Mesenchymal stem cell (in vitro differentiated cells and primary cell): ENCODE measurements around the gene TBCK.

Experiments used
- DNase-seq: peaks from one replicate; pipeline ENCODE4 v3.0.0-alpha.2; 2013
- H2AFZ ChIP-seq: one replicate; pipeline ENCODE4 v1.6.1; 2013; ENCODE audit warnings: low read depth, mild to moderate bottlenecking, control low read depth, inconsistent platforms, low read length, moderate library complexity
- H2AK5ac ChIP-seq: 2 replicates; pipeline ENCODE4 v1.6.1; 2013; ENCODE audit warnings: low read length, moderate library complexity, mild to moderate bottlenecking, inconsistent platforms; ENCODE audit not compliant: severe bottlenecking
- H2BK120ac ChIP-seq: one replicate; pipeline ENCODE4 v1.6.1; 2013; ENCODE audit warnings: low read depth, mild to moderate bottlenecking, inconsistent platforms, low read length, moderate library complexity
- H2BK12ac ChIP-seq, 2 experiments: one replicate each; pipeline ENCODE4 v1.6.1; 2013; ENCODE audit warnings: inconsistent platforms in 2 of 2, low read length in 2 of 2, mild to moderate bottlenecking in 2 of 2, moderate library complexity in 2 of 2, control low read depth in 1 of 2
- H2BK15ac ChIP-seq: one replicate; pipeline ENCODE4 v1.6.1; 2013; ENCODE audit warnings: mild to moderate bottlenecking, low read depth, inconsistent platforms; ENCODE audit not compliant: poor library complexity, severe bottlenecking
- H2BK5ac ChIP-seq: 2 replicates; pipeline ENCODE4 v1.6.1; 2013; ENCODE audit warnings: low read depth, mild to moderate bottlenecking, low read length, control low read depth, inconsistent platforms; ENCODE audit not compliant: poor library complexity, severe bottlenecking
- H3K14ac ChIP-seq, 2 experiments: one replicate each; pipeline ENCODE4 v1.6.1; 2013; ENCODE audit warnings: inconsistent platforms in 2 of 2, low read length in 2 of 2, control low read depth in 1 of 2, mild to moderate bottlenecking in 1 of 2, moderate library complexity in 1 of 2
- H3K18ac ChIP-seq, 2 experiments: one replicate each; pipeline ENCODE4 v1.6.1; 2013; ENCODE audit warnings: inconsistent platforms in 2 of 2, low read length in 2 of 2, control low read depth in 1 of 2, low read depth in 1 of 2, mild to moderate bottlenecking in 1 of 2
- H3K23ac ChIP-seq, 2 experiments: one replicate each; pipeline ENCODE4 v1.6.1; 2013; ENCODE audit warnings: inconsistent platforms in 2 of 2, low read length in 2 of 2, mild to moderate bottlenecking in 2 of 2, moderate library complexity in 2 of 2, control low read depth in 1 of 2
- H3K27ac ChIP-seq: 2 replicates; pipeline ENCODE4 v1.5.1; 2013; ENCODE audit warnings: mild to moderate bottlenecking, moderate library complexity, low read length, control low read depth, inconsistent platforms; ENCODE audit not compliant: poor library complexity, severe bottlenecking
- H3K27me3 ChIP-seq, 2 experiments: 2 replicates each; pipeline versions ENCODE4 v1.6.1 to v1.7.0; 2013; ENCODE audit warnings: low read length in 2 of 2, mild to moderate bottlenecking in 2 of 2, moderate library complexity in 2 of 2, control low read depth in 1 of 2, inconsistent platforms in 1 of 2; ENCODE audit not compliant: control insufficient read depth in 1 of 2, insufficient read depth in 1 of 2
- H3K36me3 ChIP-seq, 2 experiments: 2 replicates each; pipeline versions ENCODE4 v1.6.1 to v1.7.0; 2013; ENCODE audit warnings: low read length in 2 of 2, control low read depth in 1 of 2, inconsistent platforms in 1 of 2, low read depth in 1 of 2, mild to moderate bottlenecking in 1 of 2; ENCODE audit not compliant: insufficient read depth in 2 of 2, control insufficient read depth in 1 of 2
- H3K4ac ChIP-seq, 2 experiments: one replicate each; pipeline ENCODE4 v1.6.1; 2013; ENCODE audit warnings: inconsistent platforms in 2 of 2, low read length in 2 of 2, mild to moderate bottlenecking in 2 of 2, moderate library complexity in 2 of 2, control low read depth in 1 of 2, low read depth in 1 of 2
- H3K4me1 ChIP-seq: 2 replicates; pipeline ENCODE4 v1.6.1; 2013; ENCODE audit warnings: low read depth, low read length, control low read depth; ENCODE audit not compliant: control insufficient read depth, insufficient read depth
- H3K4me2 ChIP-seq: 2 replicates; pipeline ENCODE4 v1.6.1; 2013; ENCODE audit warnings: low read length, mild to moderate bottlenecking, inconsistent platforms; ENCODE audit not compliant: poor library complexity, severe bottlenecking
- H3K4me3 ChIP-seq, 2 experiments: 2 replicates each; pipeline versions ENCODE4 v1.5.1 to v1.7.0; 2013; ENCODE audit warnings: low read length in 2 of 2, mild to moderate bottlenecking in 2 of 2, control low read depth in 1 of 2, low read depth in 1 of 2; ENCODE audit not compliant: insufficient read depth in 1 of 2
- H3K79me1 ChIP-seq: replicated peaks from 2 replicates; pipeline ENCODE4 v1.6.1; 2013; ENCODE audit warnings: mild to moderate bottlenecking, control low read depth, low read length, inconsistent platforms; ENCODE audit not compliant: poor library complexity, severe bottlenecking
- H3K9ac ChIP-seq: 2 replicates; pipeline ENCODE4 v1.7.0; 2013; ENCODE audit warnings: mild to moderate bottlenecking, low read length, moderate library complexity
- H3K9me3 ChIP-seq: 2 replicates; pipeline ENCODE4 v1.7.0; 2013; ENCODE audit warnings: mild to moderate bottlenecking, low read length; ENCODE audit not compliant: control insufficient read depth
- H4K8ac ChIP-seq: one replicate; pipeline ENCODE4 v1.6.1; 2013; ENCODE audit warnings: inconsistent platforms, mild to moderate bottlenecking, low read length, moderate library complexity
- H4K91ac ChIP-seq: one replicate; pipeline ENCODE4 v1.6.1; 2013; ENCODE audit warnings: mild to moderate bottlenecking, low read length, inconsistent platforms
- WGBS: methylation state at CpG from one replicate; pipeline ENCODE4 v1.1.7; 2013; ENCODE audit warnings: mixed read lengths; 5-methylcytosine and 5-hydroxymethylcytosine counted together

The TBCK gene

GRCh38 chr4:106339431-106339830 lies 23.4 kb upstream of the TBCK start:
- no peak overlapping the region for H2BK120ac ChIP-seq
- peaks cover 13% of the 10 kb centered on the region for H3K9me3 ChIP-seq
- H3K27me3 ChIP-seq = no peaks in the 10 kb centered on the region
- peaks cover 3% of the 10 kb centered on the region for H3K4me1 ChIP-seq
- H3K4me2 ChIP-seq = no peak overlapping the region
- DNase-seq = no peak
- H4K91ac ChIP-seq = no peak overlapping the region
- no peak overlapping the region for H2BK5ac ChIP-seq
- H3K79me1 ChIP-seq = peaks cover 20% of the 10 kb centered on the region
- no peak overlapping the region for H3K9ac ChIP-seq
- H3K18ac ChIP-seq = no peak overlapping the region
- no peak overlapping the region for H3K27ac ChIP-seq
- no peak overlapping the region for H2BK15ac ChIP-seq
- no peak overlapping the region for H2AFZ ChIP-seq
- 98% methylated on average over 2 of the region's 4 CpGs for WGBS
- H3K23ac ChIP-seq = no peak overlapping the region
- H3K4me3 ChIP-seq = no peak overlapping the region
- no peak overlapping the region for H4K8ac ChIP-seq
- H3K4ac ChIP-seq = no peak overlapping the region
- H2AK5ac ChIP-seq = no peak overlapping the region
- H3K14ac ChIP-seq = no peak overlapping the region
- H2BK12ac ChIP-seq = no peak overlapping the region
- H3K36me3 ChIP-seq = peaks cover 12 to 70% of the 10 kb centered on the region in 2 experiments

GRCh38 chr4:106338671-106339070 lies 22.7 kb upstream of the TBCK start:
- Histone ChIP-seq H3K4ac (no peak overlapping the region), H3K27ac (no peak overlapping the region), H3K4me1 (peaks cover 4% of the 10 kb centered on the region), H3K23ac (no peak overlapping the region), H3K27me3 (no peaks in the 10 kb centered on the region), H3K14ac (no peak overlapping the region), H2AFZ (no peak overlapping the region), H3K36me3 (peaks cover 12 to 77% of the 10 kb centered on the region in 2 experiments), H2BK12ac (no peak overlapping the region), H3K79me1 (peaks cover 20% of the 10 kb centered on the region), H3K4me2 (no peak overlapping the region), H2BK5ac (no peak overlapping the region), H3K4me3 (no peak overlapping the region), H3K9me3 (peaks cover 13% of the 10 kb centered on the region), H3K18ac (no peak overlapping the region), H4K91ac (no peak overlapping the region), H2AK5ac (no peak overlapping the region), H4K8ac (no peak overlapping the region), H3K9ac (no peak overlapping the region), H2BK120ac (no peak overlapping the region), H2BK15ac (no peak overlapping the region)
- WGBS = 100% methylated on average over 3 of the region's 3 CpGs
- no peak for DNase-seq

- peaks cover 13% of the 10 kb centered on the region for H3K9me3 ChIP-seq
- peaks cover 4% of the 10 kb centered on the region for H3K4me1 ChIP-seq
- H3K36me3 ChIP-seq = peaks cover 12 to 85% of the 10 kb centered on the region in 2 experiments
- no peak overlapping the region for H3K4me2 ChIP-seq
- H3K27me3 ChIP-seq = no peaks in the 10 kb centered on the region
- H3K4me3 ChIP-seq = no peak overlapping the region
- DNase-seq = no peak
- no peak overlapping the region for H4K91ac ChIP-seq
- no peak overlapping the region for H4K8ac ChIP-seq
- H3K79me1 ChIP-seq = peaks cover 19% of the 10 kb centered on the region
- no peak overlapping the region for H3K14ac ChIP-seq
- H3K27ac ChIP-seq = no peak overlapping the region
- H2AFZ ChIP-seq = no peak overlapping the region
- H2BK12ac ChIP-seq = no peak overlapping the region
- no peak overlapping the region for H3K9ac ChIP-seq
- H2BK5ac ChIP-seq = no peak overlapping the region
- no peak overlapping the region for H2AK5ac ChIP-seq
- no peak overlapping the region for H3K4ac ChIP-seq
- H2BK120ac ChIP-seq = no peak overlapping the region
- H3K18ac ChIP-seq = no peak overlapping the region
- no peak overlapping the region for H2BK15ac ChIP-seq
- H3K23ac ChIP-seq = no peak overlapping the region
Observed at GRCh38 chr4:106337916-106338315, 21.9 kb upstream of the TBCK start.

GRCh38 chr4:106336618-106337017 lies 20.6 kb upstream of the TBCK start:
- Histone ChIP-seq H2AK5ac (no peak overlapping the region), H3K79me1 (peaks cover 16% of the 10 kb centered on the region), H3K18ac (no peak overlapping the region), H4K8ac (no peak overlapping the region), H2BK12ac (no peak overlapping the region), H3K23ac (no peak overlapping the region), H3K9ac (no peak overlapping the region), H4K91ac (no peak overlapping the region), H3K14ac (no peak overlapping the region), H3K4ac (no peak overlapping the region), H3K4me1 (peaks cover 4% of the 10 kb centered on the region), H2BK5ac (no peak overlapping the region), H3K27me3 (no peaks in the 10 kb centered on the region), H2BK120ac (no peak overlapping the region), H3K4me3 (no peak overlapping the region), H3K4me2 (no peak overlapping the region), H3K36me3 (peaks cover 12 to 94% of the 10 kb centered on the region in 2 experiments), H2AFZ (no peak overlapping the region), H3K27ac (peak overlapping the region; percentile 37), H2BK15ac (no peak overlapping the region), H3K9me3 (peaks cover 13% of the 10 kb centered on the region)
- no peak for DNase-seq
- WGBS = 100% methylated on average over 1 of the region's 3 CpGs
